ENCODE results near the gene ZNF827.

Gene ZNF827

GRCh38 chr4:145938618-145939440 is at the start of gene ZNF827:
TSS of gene ZNF827 (minus strand) at chr4:145938823. CDS start at chr4:145938407, 416 bp downstream.
- peak; percentile 87 for DNase-seq

GRCh38 chr4:145984563-145984962 is 45.9 kb upstream of the ZNF827 start:
- no peak for DNase-seq

- no peak for DNase-seq
Observed at GRCh38 chr4:145982791-145983190, 44.2 kb upstream of the ZNF827 start.

GRCh38 chr4:145979160-145979559 is 40.5 kb upstream of the ZNF827 start:
- no peak for DNase-seq

GRCh38 chr4:145976680-145977079 is 38.1 kb upstream of the ZNF827 start:
- no peak for DNase-seq

- DNase-seq, result no peak
Observed at GRCh38 chr4:145960012-145960411, 21.4 kb upstream of the ZNF827 start.

GRCh38 chr4:145957302-145957701 is 18.7 kb upstream of the ZNF827 start:
- no peak for DNase-seq

GRCh38 chr4:145956288-145956890 is 17.8 kb upstream of the ZNF827 start:
- peak; percentile 46 for DNase-seq

- no peak for DNase-seq
Observed at GRCh38 chr4:145954924-145955339, 16.3 kb upstream of the ZNF827 start.

- DNase-seq, result no peak
Observed at GRCh38 chr4:145951931-145952330, 13.3 kb upstream of the ZNF827 start.

- no peak for DNase-seq
Observed at GRCh38 chr4:145945431-145946155, 7.0 kb upstream of the ZNF827 start.

GRCh38 chr4:145944886-145945285 is 6.3 kb upstream of the ZNF827 start:
- DNase-seq, result no peak

GRCh38 chr4:145939856-145940255 is 1.2 kb upstream of the ZNF827 start:
- no peak for DNase-seq

- no peak for DNase-seq
Observed at GRCh38 chr4:145939441-145939750, 773 bp upstream of the ZNF827 start.

- peak; percentile 62 for DNase-seq
Observed at GRCh38 chr4:145937971-145938611, 532 bp downstream of the ZNF827 start.

GRCh38 chr4:145936997-145937901 is 1.4 kb downstream of the ZNF827 start:
- peak; percentile 6 for DNase-seq

GRCh38 chr4:145936142-145936996 is 2.3 kb downstream of the ZNF827 start:
- peak; percentile 73 for DNase-seq

- no peak for DNase-seq
Observed at GRCh38 chr4:145935253-145936141, 3.1 kb downstream of the ZNF827 start.

GRCh38 chr4:145934434-145935047 is 4.1 kb downstream of the ZNF827 start:
- DNase-seq, result no peak

- no peak for DNase-seq
Observed at GRCh38 chr4:145933134-145933533, 5.5 kb downstream of the ZNF827 start.
